ENCODE measurements around the gene FAM216B.
"Not testable (repeated sequence)": the region's sequence is repeated elsewhere in the genome, so short reads cannot be mapped to it uniquely, and the experiment has no call there.

DNA sequence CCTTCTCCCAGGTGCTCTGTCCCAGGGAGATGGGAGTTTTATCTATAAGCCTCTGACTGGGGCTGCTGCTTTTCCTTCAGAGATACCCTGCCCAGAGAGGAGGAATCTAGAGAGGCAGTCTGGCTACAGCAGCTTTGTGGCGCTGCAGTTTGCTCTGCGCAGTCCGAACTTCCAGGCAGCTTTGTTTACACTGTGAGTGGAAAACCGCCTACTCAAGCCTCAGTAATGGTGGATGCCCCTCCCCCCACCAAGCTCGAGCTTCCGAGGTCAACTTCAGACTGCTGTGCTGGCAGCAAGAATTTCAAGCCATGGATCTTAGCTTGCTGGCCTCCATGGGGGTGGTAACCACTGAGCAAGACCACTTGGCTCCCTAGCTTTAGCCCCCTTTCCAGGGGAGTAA, 4.8 kb upstream of the FAM216B start:
- TF ChIP-seq FOXM1 (IDR thresholded peaks at IDR 0.05; ENCODE audit: borderline replicate concordance); SP1 (IDR thresholded peaks at IDR 0.05); ZNF384 (IDR thresholded peaks at IDR 0.05); LEF1 (IDR thresholded peaks at IDR 0.05; ENCODE audit: borderline replicate concordance); TARDBP (IDR thresholded peaks at IDR 0.05); HDGF (IDR thresholded peaks at IDR 0.05; ENCODE audit: borderline replicate concordance); FOXA1 (IDR thresholded peaks at IDR 0.05); NFRKB (IDR thresholded peaks at IDR 0.05); L3MBTL2 (conservative IDR thresholded peaks at IDR 0.05); CTBP1 (IDR thresholded peaks at IDR 0.05; ENCODE audit: borderline replicate concordance); FOXK2 (IDR thresholded peaks at IDR 0.05); ELF4 (IDR thresholded peaks at IDR 0.05): not testable (repeated sequence)

Measured in HEK293T (cell line).